ENCODE data around the gene NCAM1.

NCAM1 gene

GRCh38 chr11:112933970-112934369 is 27.2 kb upstream of the NCAM1 start:
- no peak for TF ChIP-seq CTCF (IDR thresholded peaks at IDR 0.05; ENCODE audit: low read depth, low read length)
- no peak for DNase-seq (ENCODE audit: extremely low read depth, low read depth)

GRCh38 chr11:112941104-112941503 is 20.1 kb upstream of the NCAM1 start:
- no peak for DNase-seq (ENCODE audit: extremely low read depth, low read depth)
- no peak for TF ChIP-seq CTCF (IDR thresholded peaks at IDR 0.05; ENCODE audit: low read depth, low read length)

- no peak for DNase-seq (ENCODE audit: extremely low read depth, low read depth)
- no peak for TF ChIP-seq CTCF (IDR thresholded peaks at IDR 0.05; ENCODE audit: low read depth, low read length)
Measured at GRCh38 chr11:112942966-112943643, 18.1 kb upstream of the NCAM1 start.

DNA sequence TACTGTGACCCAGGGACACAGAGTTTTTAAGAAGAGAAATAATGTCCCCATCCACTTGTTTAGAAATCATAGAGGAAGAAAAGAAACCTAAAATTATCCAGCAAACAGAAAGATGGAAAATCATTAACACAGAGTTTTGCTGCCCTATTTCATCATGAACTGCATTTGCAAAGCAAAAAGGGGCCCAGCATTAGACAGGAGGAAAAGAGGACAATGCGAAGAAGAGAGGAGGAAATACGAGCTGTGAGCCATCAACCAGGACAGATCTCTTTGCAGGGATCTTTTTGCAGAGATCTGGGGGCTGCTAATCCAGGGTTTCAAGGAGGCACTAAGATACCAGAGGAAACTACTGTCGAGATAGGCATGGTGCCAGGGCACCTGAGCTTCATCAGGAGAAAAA is 14.4 kb upstream of the NCAM1 start:
- no peak for TF ChIP-seq CTCF (IDR thresholded peaks at IDR 0.05; ENCODE audit: low read depth, low read length)
- DNase-seq (ENCODE audit: extremely low read depth, low read depth), result no peak

DNA sequence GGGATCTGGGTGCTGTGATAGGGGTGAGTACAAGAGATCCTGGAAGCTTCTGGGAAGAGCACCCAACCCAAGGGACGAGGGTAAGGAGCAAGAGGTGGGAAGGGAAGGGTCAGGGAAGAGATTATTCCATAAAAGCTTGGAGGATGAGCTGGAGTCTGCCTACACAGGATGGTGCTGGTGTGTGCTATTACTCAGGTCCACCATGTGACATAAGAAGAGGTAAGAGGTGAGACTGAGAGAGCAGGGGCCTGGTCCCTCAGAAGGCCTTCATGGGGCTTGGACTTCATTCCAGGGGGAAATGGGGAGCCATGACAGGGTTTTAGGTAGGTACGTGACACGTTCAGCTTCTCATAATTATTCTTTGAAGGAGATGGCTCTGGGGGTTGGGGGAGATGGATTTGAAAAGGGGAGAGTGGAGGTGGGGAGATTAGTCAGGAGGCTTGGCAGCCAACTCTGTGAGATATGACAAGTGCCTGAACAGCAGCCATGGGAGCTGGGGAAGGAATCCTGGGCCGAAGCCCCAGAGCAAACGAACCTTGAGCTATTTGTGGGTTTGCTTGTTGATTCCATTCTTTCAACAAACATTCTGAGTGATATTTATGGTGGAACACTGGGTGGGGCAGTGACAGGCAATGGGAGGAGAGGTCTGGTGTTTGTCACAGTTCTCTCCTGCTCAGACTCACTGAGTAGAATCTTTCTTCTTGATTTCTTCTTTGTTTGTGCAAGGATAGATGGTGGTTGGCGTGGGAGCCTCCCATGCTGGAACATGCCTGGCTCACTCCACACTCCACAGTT is 11.2 kb upstream of the NCAM1 start:
- no peak for TF ChIP-seq CTCF (IDR thresholded peaks at IDR 0.05; ENCODE audit: low read depth, low read length)
- DNase-seq (ENCODE audit: extremely low read depth, low read depth), result no peak

DNA sequence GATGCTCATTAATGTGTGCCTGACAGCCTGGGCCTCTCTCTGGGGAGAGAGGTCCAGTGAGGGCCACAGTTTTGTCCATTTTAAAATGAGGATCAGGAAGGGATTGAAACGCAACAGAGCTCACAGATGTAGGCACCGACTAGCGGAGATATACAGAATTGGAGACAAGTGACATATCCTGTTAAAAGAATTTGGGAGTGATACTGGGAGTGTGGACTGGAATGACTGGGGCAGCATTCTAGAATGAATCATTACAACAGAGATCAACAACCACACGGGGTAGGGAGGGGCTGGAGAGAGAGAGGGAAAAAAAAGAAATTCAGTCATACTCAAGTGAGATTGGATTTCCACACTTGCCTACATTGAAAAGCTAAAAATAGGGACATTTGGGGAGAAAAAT is 2.5 kb upstream of the NCAM1 start:
- TF ChIP-seq CTCF (IDR thresholded peaks at IDR 0.05; ENCODE audit: low read depth, low read length), result no peak
- DNase-seq (ENCODE audit: extremely low read depth, low read depth), result no peak
